ENCODE data around the gene GIMAP6. TPM values are rescaled to one million over a fixed set of nuclear protein-coding genes. Genes with fewer than 3 reads are reported as not detected.

The GIMAP6 gene
- not detected in 2 replicates for total RNA-seq

GRCh38 chr7:150631866-150632864 is at the start of gene GIMAP6:
Gene GIMAP6 (minus strand): TSS chr7:150632385. CDS start chr7:150630142, 2,243 bp downstream.

Other genes starting within 250 kb of the GIMAP6 start
- not detected in 2 replicates for gene GIMAP8, start 181.8 kb downstream of the GIMAP6 start, total RNA-seq
- not detected in 2 replicates for gene GIMAP7, start 117.5 kb downstream of the GIMAP6 start, total RNA-seq
- gene GIMAP4, start 65.0 kb downstream of the GIMAP6 start, total RNA-seq = not detected in 2 replicates
- 1.2 TPM in 1 of 2 replicates, not detected in the other for gene GIMAP2, start 53.3 kb upstream of the GIMAP6 start, total RNA-seq
- not detected in 2 replicates for gene GIMAP1, start 84.2 kb upstream of the GIMAP6 start, total RNA-seq
- not detected in 2 replicates for gene GIMAP5, start 105.0 kb upstream of the GIMAP6 start, total RNA-seq
- gene TMEM176B, start 168.0 kb upstream of the GIMAP6 start, total RNA-seq = 0.35 and 0.58 TPM in 2 replicates
- 0.53 and 1.2 TPM in 2 replicates for gene TMEM176A, start 168.4 kb upstream of the GIMAP6 start, total RNA-seq
- gene AOC1, start 220.1 kb upstream of the GIMAP6 start, total RNA-seq = not detected in 2 replicates

Data from myometrial cell (primary cell).